ENCODE data around the gene IL1A. TPM values are rescaled to one million over a fixed set of nuclear protein-coding genes. Genes with fewer than 3 reads are reported as not detected.

Gene IL1A
- total RNA-seq, 3 donors from 2014 or later: 0.44 TPM; not detected in 2

- DNase-seq (ENCODE audit: low spot score in 2 of 2): no peak
- Histone ChIP-seq H3K27ac (no peak overlapping the region), H3K4me3 (no peak overlapping the region), H3K27me3 (peaks cover 0 to 3% of the 10 kb centered on the region in 2 donors), H3K4me1 (no peaks in the 10 kb centered on the region), H3K9me3 (no peaks in the 10 kb centered on the region), H3K36me3 (no peaks in the 10 kb centered on the region)
- intact Hi-C loops (cut with DNase I; ENCODE audit: low total_unique reads): loop anchor here (10.0 kb wide), 1 partner anchor 131 kb away; no protein-coding TSS in a partner anchor
- no peak for TF ChIP-seq POLR2A (IDR thresholded peaks at IDR 0.05)
- no peak for TF ChIP-seq CTCF (IDR thresholded peaks at IDR 0.05)
- TF ChIP-seq POLR2AphosphoS5 (IDR thresholded peaks at IDR 0.05): no peak
Observed at GRCh38 chr2:112725545-112726457, 58.5 kb downstream of the IL1A start.

GRCh38 chr2:112724591-112725525 is 59.4 kb downstream of the IL1A start:
- TF ChIP-seq POLR2A (IDR thresholded peaks at IDR 0.05) (no peak), CTCF (IDR thresholded peaks at IDR 0.05) (no peak), POLR2AphosphoS5 (IDR thresholded peaks at IDR 0.05) (no peak)

DNA sequence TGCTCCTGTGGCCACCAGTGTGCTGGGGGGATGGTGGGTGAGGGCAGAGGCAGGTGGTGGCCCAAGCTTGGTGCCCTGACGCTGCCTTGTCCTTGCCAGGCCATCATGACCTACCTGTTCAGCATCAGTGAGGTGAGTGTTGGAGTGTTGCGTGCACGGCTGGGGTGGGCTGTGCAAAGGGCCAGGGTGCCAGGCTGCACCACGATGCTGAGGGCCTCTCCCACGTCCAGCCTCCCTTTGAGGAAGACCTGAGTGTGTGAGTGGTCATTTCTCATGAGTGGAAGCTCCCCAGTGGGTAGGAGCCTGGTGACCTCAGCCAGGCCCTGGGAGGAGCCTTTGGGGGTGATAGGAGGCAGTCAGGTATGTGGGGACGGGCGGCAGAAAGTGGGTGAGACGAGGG is 60.3 kb downstream of the IL1A start:
- no peaks in the 10 kb centered on the region for H3K9me3 ChIP-seq
- H3K27ac ChIP-seq: no peak overlapping the region
- no peak overlapping the region for H3K4me3 ChIP-seq
- H3K4me1 ChIP-seq: no peaks in the 10 kb centered on the region
- intact Hi-C loops (cut with DNase I; ENCODE audit: low total_unique reads): loop anchor here (10.0 kb wide), 1 partner anchor 129 kb away; no protein-coding TSS in a partner anchor
- no peaks in the 10 kb centered on the region for H3K36me3 ChIP-seq
- no peak for DNase-seq (ENCODE audit: low spot score in 2 of 2)
- TF ChIP-seq POLR2A (IDR thresholded peaks at IDR 0.05) (no peak), CTCF (IDR thresholded peaks at IDR 0.05) (no peak), POLR2AphosphoS5 (IDR thresholded peaks at IDR 0.05) (no peak)
- no peaks in the 10 kb centered on the region for H3K27me3 ChIP-seq

More at GRCh38 chr2:112724591-112725525, 59.4 kb downstream of the IL1A start:
- Histone ChIP-seq H3K4me1 (no peaks in the 10 kb centered on the region), H3K27ac (no peak overlapping the region), H3K27me3 (peaks cover 0 to 3% of the 10 kb centered on the region in 2 donors), H3K9me3 (no peaks in the 10 kb centered on the region), H3K4me3 (no peak overlapping the region), H3K36me3 (no peaks in the 10 kb centered on the region)
- DNase-seq (ENCODE audit: low spot score in 2 of 2): no peak
- intact Hi-C loops (cut with DNase I; ENCODE audit: low total_unique reads): loop anchor here (10.0 kb wide), 1 partner anchor 130 kb away; no protein-coding TSS in a partner anchor

Other genes with a start within 250 kb of the IL1A start
- 10 to 100 TPM in 2 of 3 donors, 1 to 10 TPM in 1; 7.8 to 23.7 (median 15.7) TPM for gene POLR1B, start 242.0 kb downstream of the IL1A start, total RNA-seq
- 10 to 100 TPM; 19.0 to 20.2 (median 19.5) TPM for gene CHCHD5, start 199.9 kb downstream of the IL1A start, total RNA-seq
- 10 to 100 TPM; 26.1 to 46.8 (median 42.6) TPM for gene SLC20A1, start 138.6 kb downstream of the IL1A start, total RNA-seq
- not detected for gene NT5DC4, start 63.5 kb downstream of the IL1A start, total RNA-seq
- under 1 TPM in 1 of 3 donors, not detected in 2; 0.96 TPM for gene CKAP2L, start 19.9 kb downstream of the IL1A start, total RNA-seq
- gene IL1B, start 52.3 kb upstream of the IL1A start, total RNA-seq: 1 to 10 TPM in 1 of 3 donors, not detected in 2; 8.0 TPM
- gene IL37, start 126.7 kb upstream of the IL1A start, total RNA-seq: not detected
- gene IL36G, start 193.5 kb upstream of the IL1A start, total RNA-seq: not detected
- gene IL36A, start 221.0 kb upstream of the IL1A start, total RNA-seq: not detected